HCT116 (cell line): ENCODE data around the gene CRACDL.

Experiments used
- CEBPB ChIP-seq: IDR thresholded peaks from 2 replicates; pipeline ENCODE4 v1.6.1; 2012; ENCODE audit warnings: low read depth
- CTCF ChIP-seq, 3 experiments: fragments of 200-600 bp in 1 of 3; sonication (generic) in 1 of 3; IDR thresholded peaks in 2 of 3; conservative IDR thresholded peaks in 1 of 3; 2 replicates each; pipeline ENCODE4 v1.5.1; 2012 to 2017; ENCODE audit warnings: low read depth in 2 of 3, low read length in 2 of 3, antibody characterized with exemption in 1 of 3, borderline replicate concordance in 1 of 3, control low read depth in 1 of 3, mild to moderate bottlenecking in 1 of 3, mixed read lengths in 1 of 3, mixed run types in 1 of 3, moderate library complexity in 1 of 3; ENCODE audit not compliant: insufficient read depth in 1 of 3
- EGR1 ChIP-seq: IDR thresholded peaks from 2 replicates; pipeline ENCODE4 v1.6.1; 2012; ENCODE audit warnings: low read depth
- EZH2 ChIP-seq: fragments of 200-600 bp; sonication (generic); IDR thresholded peaks from 2 replicates; pipeline ENCODE4 v1.6.1; 2017; ENCODE audit warnings: antibody characterized with exemption, mixed run types
- POLR2A ChIP-seq: IDR thresholded peaks from 2 replicates; pipeline ENCODE4 v1.7.0; 2011; ENCODE audit warnings: borderline replicate concordance; ENCODE audit not compliant: insufficient read depth, insufficient read length; ENCODE audit errors: extremely low read depth
- RAD21 ChIP-seq: IDR thresholded peaks from 2 replicates; pipeline ENCODE4 v1.6.1; 2012; ENCODE audit warnings: low read depth, mild to moderate bottlenecking
- REST ChIP-seq: IDR thresholded peaks from 2 replicates; pipeline ENCODE4 v1.6.1; 2012; ENCODE audit warnings: low read depth
- SRF ChIP-seq: IDR thresholded peaks from 2 replicates; pipeline ENCODE4 v1.6.1; 2012; ENCODE audit warnings: low read depth
- TCF7L2 ChIP-seq: IDR thresholded peaks from 2 replicates; pipeline ENCODE4 v1.7.0; 2011; ENCODE audit warnings: borderline replicate concordance, inconsistent platforms; ENCODE audit not compliant: insufficient read depth, insufficient read length; ENCODE audit errors: extremely low read depth
- YY1 ChIP-seq: IDR thresholded peaks from 2 replicates; pipeline ENCODE4 v1.6.1; 2011; ENCODE audit warnings: low read length, low read depth, moderate library complexity, mild to moderate bottlenecking; ENCODE audit not compliant: insufficient replicate concordance; ENCODE audit errors: extremely low read depth
- ZFX ChIP-seq: fragments of 450-650 bp; IDR thresholded peaks from 2 replicates; pipeline ENCODE4 v1.6.1; 2017
- ZNF274 ChIP-seq: fragments of 200-500 bp; sonication (Bioruptor generic); IDR thresholded peaks from 2 replicates; pipeline ENCODE4 v1.6.1; 2014; ENCODE audit warnings: mild to moderate bottlenecking, low read depth, low read length, inconsistent platforms

GRCh38 chr2:98932164-98932563 is 3.9 kb downstream of the CRACDL start:
- TF ChIP-seq TCF7L2 (no peak), EZH2 (no peak), YY1 (no peak), ZNF274 (no peak), CTCF (IDR thresholded peaks at IDR 0.05 in 2 of 3, conservative IDR thresholded peaks at IDR 0.05 in 1 of 3; ENCODE audit: borderline replicate concordance in 1 of 3, insufficient read depth in 1 of 3, low read depth in 2 of 3, low read length in 2 of 3) (no peak), CEBPB (no peak), POLR2A (no peak), SRF (no peak), REST (no peak), RAD21 (no peak), ZFX (no peak), EGR1 (no peak)
